GM21737 (cell line): Measurements from ENCODE around the gene PPIF.
A peak's percentile ranks its signal among the peaks of the same experiment; 100 is the strongest.

ENCODE experiments used
- ATAC-seq: cut with Tn5 transposase; IDR thresholded peaks from one replicate; pipeline ENCODE4 v1.9.1; 2021; ENCODE audit warnings: mild to moderate bottlenecking, moderate library complexity; ENCODE audit not compliant: unreplicated experiment

PPIF gene

DNA sequence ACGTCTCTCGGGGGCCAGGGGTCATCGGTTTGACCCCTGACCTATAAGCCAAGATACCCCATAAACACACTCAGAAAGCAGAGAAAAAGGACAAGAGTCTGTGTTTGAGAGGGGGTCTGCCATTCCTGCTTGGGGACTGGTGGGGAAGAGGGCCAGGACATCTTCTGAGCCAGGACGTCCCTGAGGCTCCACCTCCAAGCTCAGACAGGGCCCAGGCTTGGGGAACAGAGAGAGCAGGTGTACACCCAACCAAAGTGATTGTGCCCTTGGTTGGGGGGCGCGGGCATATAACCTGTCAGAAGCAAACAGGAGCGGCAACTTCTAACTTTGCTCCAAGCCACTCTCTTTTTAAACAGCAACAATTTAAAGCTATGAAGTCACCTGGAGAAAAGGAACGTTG lies 33.9 kb upstream of the PPIF start:
- ATAC-seq = no peak

DNA sequence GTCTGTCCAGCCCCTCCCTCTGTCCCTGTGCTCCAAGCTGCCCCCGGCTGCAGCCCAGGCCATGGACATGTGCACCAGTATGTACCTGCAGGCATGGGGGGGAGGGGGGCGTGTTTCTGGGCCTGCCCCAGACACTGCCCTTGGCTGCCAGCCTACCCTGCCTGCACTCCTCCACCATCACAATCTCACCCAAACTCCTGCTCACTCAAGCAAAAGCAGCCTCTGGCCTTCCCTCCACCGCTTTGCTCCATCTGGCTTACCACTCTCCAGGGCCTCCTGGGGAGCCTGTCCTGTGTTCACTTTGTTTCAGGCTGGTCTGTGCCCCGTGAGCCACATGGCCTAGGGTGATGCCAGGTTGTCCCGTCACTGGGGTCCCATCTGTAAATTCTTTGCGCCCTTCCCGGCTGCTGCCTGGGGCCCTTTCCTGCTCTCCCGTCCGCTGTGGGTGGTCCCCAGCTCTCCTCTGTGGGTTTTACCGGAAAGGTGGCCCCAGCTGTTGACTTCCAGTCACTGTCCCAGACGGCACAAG lies 33.3 kb upstream of the PPIF start:
- ATAC-seq = no peak

DNA sequence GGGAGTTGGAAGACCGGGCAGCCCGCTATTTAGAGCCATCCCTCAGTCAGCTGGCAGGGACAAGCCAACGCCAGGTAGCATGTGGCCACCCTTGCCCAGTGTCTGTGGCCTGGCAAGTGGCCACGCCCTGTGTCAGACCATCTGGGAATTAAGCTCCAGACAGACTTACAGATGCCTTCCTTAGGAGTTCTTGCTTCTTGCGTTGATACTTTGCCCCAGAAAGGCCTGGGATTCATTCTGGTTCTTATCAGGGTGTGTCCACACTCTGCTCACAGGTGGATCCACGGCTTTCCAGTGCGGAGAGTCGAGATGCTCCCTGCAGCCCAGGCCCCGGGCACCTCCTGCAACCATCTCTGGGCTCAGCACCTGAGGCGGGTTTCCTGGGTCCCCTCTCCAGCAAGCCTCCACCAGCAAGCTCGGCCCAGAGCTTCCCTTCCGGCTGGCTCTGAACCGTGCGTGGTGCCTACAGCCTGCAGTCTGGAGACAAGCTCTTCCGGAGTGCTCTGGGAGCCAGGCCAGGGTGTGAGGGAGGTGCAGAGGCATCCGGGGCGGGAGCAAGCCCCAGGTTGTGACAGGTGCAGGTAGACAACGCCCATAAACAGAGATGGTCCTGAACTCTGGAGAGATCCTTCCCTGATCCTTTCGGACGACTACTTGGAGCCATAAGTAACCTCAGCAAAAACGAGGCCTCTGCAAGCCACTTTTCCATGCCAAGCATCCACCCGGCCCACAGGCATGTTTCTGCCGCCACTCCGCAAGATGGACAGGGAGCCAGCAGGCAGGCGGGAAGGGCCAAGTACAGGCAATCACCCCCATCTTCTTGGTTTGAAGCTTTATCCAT lies 32.3 kb upstream of the PPIF start:
- ATAC-seq = no peak

DNA sequence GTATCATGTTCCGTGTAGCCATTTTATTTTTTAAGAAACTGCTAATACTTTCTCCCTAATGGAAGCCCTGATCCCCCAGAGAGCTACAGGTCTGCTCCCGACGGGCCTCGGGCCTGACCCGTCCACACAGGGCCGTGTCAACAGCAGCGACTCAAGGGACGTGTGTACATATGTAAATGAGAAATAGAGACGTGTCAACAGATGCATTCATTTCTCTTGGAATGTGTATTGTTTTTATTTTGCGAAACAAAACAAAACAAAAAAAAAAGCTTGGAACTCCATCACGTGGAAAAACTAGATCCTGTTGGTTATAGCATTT lies 31.7 kb upstream of the PPIF start:
- no peak for ATAC-seq

DNA sequence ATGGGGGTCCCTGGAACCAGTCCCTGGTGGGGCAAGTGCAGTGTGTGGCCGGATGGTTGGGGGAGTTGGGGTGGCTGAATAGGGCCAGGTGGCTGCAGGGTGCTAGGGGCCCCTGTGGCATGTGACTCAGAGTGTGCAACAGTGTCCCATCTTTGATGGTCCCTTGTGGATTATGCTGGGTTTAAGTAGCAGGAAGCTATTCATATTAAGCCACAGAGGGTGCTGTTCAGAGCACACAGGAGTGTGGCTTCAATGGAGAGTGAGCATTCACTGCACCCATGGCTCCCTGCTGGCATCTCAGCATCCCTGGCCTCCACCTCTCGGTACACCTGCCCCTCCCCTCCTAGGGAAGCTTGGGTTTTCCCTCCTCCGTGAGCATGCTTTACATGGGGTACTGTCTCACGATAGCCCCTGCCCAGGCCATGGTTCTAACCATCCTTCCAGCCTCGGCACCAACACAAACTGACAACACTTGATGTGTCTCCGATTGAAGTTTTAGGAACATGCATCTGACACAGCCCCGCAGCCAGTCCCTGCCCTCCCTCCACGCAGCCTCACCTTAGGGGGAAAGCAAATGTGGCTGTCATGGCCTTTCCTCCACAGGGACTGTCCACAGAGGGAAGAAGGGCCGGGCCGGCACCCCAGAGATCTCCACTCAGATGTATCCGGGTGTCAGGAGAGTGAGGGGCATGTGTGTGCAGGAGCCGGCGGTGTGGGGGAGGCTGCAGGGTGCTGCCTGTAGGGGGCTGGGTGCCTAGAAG lies 30.4 kb upstream of the PPIF start:
- peak; percentile 67 for ATAC-seq

DNA sequence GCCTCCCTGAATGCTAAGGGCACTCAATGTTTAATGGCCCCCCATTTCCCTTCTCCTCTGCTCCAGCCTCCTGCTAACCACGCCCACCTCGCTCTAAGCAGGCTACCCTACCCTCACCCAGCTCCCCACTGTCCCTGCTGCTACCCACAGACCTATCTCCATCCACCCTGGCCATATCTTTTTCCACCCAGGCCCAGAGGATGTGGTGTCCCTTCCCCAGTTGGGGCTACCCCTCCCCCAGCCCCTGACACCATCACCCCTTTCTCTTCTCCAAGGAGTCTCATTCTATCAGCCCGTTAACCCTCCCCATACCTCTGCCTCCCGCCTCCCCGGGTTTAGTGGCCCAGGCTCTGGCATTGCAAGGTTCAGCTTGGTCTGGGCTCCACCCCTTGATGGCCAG lies 28.9 kb upstream of the PPIF start:
- no peak for ATAC-seq

DNA sequence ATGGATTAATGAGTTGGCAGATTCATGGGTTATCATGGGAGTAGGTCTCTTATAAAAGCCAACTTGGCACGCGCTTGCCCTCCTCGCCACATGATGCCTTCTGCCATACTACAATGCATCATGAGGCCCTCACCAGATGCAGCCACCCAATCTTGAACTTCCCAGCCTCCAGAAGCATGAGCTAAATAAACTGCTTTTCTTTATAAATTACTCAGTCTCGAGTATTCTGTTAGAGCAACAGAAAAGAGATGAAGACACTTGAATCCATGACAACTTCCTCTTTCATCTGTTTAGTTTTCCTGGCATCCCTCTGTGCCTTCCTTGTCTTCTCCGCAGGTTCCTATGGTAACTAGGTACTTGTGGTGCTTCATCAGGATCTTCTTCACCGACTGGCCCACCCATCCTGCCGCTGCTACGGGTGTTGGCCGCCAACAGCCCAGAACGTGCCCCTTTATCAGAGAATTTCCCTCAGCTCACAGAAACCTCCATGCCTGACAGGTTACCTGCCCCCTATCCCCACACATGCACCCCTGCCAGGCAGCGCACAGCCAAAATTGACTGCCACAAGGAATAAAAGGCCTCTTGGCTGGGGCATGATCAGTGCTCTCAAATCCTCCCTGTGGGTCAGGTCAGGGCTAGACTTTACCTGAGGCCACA lies 28.0 kb upstream of the PPIF start:
- no peak for ATAC-seq

DNA sequence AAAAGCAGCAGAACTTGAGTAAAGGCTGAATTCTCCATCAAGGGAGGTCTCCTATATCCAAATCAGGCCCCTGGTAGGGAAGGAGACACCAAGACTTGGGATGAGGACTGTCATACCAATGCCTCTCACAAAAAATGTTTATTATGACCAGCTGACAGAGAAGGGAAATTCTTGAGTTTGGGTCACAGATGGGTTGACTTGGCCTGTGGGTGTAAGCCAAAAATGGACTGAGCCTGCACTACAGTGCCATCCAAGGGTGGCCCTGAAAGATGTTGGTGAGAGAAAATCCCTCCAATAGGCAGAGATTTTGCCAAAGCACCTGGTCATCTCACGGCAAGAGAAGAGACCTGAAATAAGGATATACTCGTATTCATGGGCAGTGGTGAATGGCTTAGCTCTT lies 27.0 kb upstream of the PPIF start:
- ATAC-seq = no peak

DNA sequence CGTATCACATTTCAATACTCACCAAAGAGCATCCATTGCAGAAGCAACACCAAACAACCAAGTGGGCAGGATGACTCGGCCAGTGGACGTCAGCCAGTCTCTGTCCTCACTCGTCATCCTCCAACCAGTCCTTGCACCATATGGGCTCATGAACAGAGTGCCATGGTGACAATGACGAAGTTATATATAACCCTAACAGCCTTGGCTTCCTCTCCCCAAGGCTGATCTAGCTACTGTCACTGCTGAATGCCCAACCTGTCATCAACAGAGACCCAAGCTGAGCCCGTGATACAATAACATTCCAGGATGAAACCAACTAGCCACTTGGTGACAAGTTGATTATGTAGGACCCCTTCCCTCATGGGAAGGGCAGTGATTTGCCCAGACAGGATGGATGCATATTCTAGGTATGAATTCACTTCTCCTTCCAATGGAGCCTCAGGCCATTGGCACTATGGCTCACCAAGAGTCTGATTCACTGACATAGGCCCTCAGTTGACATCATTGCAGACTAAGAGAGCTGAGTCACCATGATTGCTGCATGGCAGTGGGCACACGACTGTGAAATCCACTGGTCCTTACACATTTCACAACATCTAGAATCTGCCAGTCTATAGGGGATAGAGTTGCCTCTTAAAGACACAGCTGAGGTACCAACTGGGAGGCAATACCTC lies 26.3 kb upstream of the PPIF start:
- no peak for ATAC-seq

DNA sequence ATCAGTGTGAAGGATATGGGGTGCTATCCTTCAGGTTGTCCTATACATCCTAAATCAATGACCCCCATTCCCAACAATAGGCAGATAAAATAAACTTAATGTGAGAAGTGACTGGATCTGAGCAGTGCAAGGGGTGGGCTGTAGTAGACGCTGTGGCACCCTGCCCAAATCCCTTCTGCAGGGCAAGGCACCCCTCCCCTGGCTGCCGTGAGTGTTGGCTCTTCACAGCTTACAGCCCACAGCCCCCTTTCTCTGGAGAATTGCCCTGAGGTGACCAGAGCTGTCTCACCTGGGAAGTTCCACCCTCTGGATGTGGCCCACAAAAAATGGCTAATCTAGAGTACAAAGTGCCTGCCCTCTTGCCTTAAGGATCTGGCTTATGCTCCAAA lies 25.8 kb upstream of the PPIF start:
- ATAC-seq = no peak

DNA sequence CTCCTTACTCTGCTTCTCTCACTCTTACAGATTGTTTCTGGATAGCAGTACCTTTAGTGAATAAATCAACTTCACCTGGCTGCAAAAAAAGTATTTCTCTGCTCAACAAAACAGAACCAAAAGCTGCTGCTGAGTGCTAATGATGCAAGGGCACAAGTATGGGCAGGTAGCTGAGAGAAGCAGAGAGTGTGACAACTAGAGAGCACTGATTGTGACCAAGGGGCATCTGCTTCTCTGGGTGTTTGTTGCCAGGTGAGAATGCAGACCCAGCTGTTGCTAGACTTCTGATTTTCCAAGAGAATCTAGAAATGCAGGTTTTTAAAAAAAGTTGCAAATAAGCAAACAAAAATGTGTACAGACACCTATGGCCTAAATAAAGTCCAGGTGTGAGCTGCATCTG lies 25.3 kb upstream of the PPIF start:
- no peak for ATAC-seq

DNA sequence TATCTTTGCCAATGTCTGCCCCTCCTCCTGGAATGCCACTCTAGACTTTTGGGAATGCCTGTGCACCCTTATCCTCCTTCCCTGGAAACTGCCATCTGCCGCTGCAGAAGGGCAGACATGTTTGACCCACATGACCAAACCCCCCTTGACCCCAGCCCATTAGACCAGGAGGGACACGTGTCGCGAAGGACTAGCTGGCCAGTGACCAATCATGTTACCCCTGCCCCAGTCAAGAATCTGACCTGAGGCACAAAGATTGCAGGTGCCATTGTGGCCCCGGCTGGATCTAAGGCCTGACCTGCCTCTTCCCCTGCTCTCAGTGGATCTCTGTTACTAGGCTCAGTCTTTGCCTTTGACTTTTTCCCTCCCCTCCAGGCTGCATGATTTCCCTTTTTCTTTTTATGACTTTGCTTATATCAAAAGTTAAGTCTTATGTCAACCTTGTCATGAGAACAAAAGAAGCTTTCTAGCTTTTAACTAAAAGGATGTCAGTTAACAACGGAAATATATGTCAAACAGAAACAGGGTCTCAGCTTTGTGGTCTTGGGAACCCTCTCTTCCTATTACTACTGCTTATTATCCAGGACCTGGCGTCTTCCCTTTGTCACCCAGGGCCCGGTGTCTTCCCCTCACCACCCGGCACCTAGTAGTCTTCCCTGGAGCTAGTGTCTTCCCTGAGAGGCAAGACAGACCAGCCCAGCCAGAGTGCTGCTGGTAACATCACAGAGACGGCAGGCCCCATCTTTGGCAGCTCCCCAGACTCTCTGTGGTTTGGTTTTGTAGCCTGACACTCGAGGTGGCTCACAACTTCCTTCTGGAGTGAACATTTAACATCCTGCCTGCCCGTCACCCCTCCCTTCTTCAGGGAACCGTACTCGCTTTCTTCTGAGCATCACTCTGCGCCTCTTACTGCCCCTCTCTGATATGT lies 24.4 kb upstream of the PPIF start:
- ATAC-seq = peak; percentile 57

DNA sequence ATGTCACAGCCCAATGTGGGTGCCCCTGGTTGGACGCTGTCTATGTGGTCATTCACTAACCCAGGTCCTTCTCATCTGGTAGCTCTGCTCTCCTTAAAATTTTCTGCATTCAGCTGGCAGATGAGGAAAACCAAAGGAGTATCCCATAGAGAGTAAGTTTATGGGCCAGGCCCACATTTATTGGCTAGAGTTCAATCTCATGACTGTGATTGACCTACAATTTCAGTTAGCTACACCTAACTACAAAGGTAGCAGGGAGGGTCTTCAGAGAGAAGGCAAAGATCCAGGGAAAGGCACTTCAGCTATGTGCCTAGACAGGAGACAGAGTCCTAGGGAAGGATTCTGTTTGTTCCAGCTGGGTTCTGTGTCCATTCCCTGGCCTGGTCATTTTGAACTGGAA lies 23.7 kb upstream of the PPIF start:
- no peak for ATAC-seq

DNA sequence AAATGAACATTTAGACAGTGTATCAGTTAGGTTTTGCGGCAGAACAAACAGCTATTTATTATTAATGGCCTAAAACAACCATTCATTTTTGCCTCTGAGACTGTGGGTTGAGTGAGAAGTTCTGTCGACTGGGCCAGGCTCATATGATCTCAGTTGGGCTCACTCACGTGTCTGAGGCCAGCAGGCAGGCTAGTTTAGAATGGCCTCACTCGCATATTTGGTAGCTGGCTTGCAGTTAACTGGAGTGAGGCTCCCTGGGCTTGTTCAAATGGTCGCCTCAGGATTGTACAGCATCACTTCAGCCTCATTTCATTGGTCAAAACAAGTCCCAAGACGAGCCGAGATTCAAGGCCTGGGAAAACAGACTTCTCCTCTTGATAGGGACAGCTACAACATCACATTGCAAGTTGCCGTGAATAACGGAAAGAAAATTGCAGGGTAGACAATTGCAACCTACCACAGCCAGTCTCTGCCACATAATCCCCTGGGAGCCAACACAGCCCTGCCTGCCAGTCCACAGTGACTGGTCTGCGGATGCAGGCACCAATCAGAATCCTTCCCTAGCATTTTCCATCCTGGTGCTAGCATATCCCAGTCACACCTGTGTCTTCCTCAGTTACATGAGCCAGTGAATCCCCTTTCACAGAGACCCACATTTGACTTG lies 23.1 kb upstream of the PPIF start:
- no peak for ATAC-seq

DNA sequence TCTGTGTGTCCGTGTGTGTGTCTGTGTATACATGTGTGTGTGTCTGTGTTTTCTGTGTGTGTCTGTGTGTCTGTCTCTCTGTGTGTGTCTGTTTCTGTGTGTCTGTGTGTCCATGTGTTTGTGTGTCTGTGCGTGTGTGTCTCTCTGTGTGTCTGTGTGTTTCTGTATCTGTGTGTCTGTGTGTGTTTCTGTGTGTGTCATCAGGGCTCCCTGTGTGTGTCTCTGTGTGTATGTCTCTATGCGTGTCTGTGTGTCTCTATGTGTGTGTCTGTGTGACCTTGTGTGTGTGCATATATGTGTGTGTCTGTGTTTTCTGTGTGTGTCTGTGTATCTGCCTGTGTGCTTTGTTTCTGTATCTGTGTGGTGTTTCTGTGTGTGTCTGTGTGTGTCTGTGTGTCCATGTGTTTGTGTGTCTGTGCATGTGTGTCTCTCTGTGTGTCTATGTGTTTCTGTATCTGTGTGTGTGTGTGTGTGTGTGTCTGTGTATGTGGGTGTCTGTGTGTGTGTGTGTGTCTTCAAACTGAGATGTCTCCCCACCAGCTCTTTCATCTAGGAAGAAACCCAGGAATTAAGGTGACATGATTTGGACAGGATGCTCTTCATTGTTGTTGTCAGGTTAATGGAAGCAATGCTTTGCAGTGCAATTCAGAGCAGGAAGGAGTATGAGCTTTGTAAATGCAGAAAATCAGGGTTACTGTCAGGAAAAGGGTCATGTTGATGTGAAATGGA lies 20.7 kb upstream of the PPIF start:
- ATAC-seq = no peak

DNA sequence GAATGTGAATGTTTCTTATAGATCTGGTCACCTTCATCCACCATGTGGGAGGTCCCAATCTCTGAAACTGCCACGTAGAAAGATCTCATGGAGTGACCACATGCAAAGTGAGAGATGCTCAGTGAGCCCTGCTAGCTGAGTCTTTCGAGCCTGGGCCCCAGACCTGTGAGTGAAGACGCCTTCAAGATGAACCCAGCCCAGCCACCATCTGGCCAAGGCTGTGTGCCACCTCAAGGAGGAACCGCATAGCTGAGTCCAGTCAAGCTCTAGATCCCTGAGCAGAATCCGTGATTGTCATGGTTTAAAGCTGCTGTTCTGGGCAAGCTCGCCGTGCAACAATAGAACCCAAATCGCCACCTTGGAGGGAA lies 20.2 kb upstream of the PPIF start:
- ATAC-seq = no peak

DNA sequence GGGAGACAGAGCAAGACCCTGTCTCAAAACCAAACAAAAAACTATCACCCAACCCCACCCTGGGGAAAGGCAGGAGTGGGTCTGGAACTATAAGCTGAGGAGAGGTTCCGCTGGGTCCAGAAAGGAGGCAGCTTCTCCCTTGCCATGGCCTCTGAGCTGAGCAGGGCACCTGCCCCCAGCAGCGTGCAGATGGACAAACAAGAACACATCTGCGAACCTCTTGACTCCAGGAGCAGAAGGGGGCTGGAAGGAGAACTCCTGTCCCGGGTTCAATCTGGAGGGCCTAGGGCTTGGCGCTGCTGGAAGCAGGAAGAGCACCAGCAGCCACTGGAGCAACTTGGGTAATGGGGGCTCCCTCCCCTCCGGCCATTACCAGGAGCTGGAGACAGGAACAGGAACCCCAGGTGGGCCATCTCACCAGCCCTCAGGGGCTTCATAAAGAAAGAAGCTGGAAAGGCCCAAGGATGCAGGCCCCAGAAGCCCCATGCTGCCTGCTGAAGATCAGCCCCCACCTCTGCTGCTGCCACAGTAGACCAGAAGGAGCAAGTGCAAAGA lies 19.0 kb upstream of the PPIF start:
- ATAC-seq = no peak

DNA sequence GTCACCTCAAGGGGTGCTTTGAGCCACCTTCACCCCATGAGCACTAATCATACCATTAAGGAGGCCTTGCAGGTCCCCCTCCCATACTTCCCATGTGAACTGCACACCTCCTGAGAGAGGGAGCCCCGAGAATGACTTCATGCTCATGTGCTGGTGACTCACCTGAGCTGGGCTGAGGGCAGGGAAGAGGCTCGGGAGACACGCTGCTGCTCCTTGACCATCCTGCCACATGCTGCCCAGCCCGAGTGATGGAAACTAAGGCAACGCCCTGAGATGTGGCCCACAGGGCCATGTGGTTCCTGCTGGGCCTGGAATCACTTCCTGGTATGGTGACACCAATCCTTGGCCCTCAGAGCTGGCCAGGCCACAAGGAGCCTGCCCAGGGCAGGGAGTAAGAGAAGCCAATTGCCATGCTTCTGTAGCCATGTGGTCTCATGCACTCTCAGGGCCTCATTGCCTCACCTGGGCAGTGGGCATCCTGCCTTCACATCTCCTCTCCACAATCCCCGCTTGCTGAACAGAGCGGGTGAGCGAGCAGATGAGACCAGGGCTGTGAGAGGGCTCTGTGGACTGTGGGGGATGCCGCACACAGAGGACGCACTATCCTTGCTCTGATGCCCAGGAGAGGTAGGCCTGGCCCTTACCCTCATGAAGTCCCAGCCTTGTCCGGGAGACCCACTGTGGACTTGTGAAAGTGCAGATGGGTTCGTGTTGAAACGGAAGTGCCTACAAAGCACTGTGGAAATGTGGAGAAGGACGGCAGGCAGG lies 18.3 kb upstream of the PPIF start:
- no peak for ATAC-seq
